Cardiac muscle cell (in vitro differentiated cells and primary cell): ENCODE data around the gene EPN2. TPM values are rescaled to one million over a fixed set of nuclear protein-coding genes. Genes with fewer than 3 reads are reported as not detected.

Experiments
- DNase-seq, 2 donors: peaks; one replicate each; pipeline versions ENCODE4 v3.0.0 to v3.0.0-alpha.2; 2010 to 2017; ENCODE audit warnings: low read depth in 1 of 2, low spot score in 1 of 2
- H3K27ac ChIP-seq: fragments of 200-600 bp; sonication (generic); 2 replicates; pipeline ENCODE4 v1.5.1; 2016
- H3K27me3 ChIP-seq: fragments of 200-600 bp; sonication (generic); 2 replicates; pipeline ENCODE4 v1.6.0; 2016; ENCODE audit warnings: control low read depth
- H3K36me3 ChIP-seq: fragments of 200-600 bp; sonication (generic); 2 replicates; pipeline ENCODE4 v1.5.1; 2016; ENCODE audit warnings: control low read depth
- H3K4me1 ChIP-seq: fragments of 200-600 bp; sonication (generic); 2 replicates; pipeline ENCODE4 v1.8.1; 2017; ENCODE audit warnings: low read depth, mild to moderate bottlenecking, mixed run types
- H3K4me3 ChIP-seq: fragments of 200-600 bp; sonication (generic); 2 replicates; pipeline ENCODE4 v1.5.1; 2016; ENCODE audit warnings: mild to moderate bottlenecking
- H3K9me3 ChIP-seq: fragments of 200-600 bp; sonication (generic); 2 replicates; pipeline ENCODE4 v1.5.1; 2017; ENCODE audit warnings: low read depth, mild to moderate bottlenecking, control low read depth
- CTCF ChIP-seq: IDR thresholded peaks from 2 replicates; pipeline ENCODE4 v1.5.1; 2012; ENCODE audit warnings: low read depth, mild to moderate bottlenecking, low read length
- polyA plus RNA-seq: library from polyadenylated mRNA; unstranded; fragments of >200 nt; fragmentation: Nextera tagmentation; extraction: Ambion mirVana; gene quantifications from 2 replicates; pipeline ENCODE4 v1.2.1, GENCODE V29; 2016
- total RNA-seq: library from RNA; depleted of rRNA; stranded (reverse); fragments of >200 nt; gene quantifications from 2 replicates; pipeline ENCODE4 v1.2.3, GENCODE V29; 2016

EPN2 gene
- total and polyA plus RNA-seq, 2 experiments from 2014 or later: 43.5 to 45.5 TPM

DNA sequence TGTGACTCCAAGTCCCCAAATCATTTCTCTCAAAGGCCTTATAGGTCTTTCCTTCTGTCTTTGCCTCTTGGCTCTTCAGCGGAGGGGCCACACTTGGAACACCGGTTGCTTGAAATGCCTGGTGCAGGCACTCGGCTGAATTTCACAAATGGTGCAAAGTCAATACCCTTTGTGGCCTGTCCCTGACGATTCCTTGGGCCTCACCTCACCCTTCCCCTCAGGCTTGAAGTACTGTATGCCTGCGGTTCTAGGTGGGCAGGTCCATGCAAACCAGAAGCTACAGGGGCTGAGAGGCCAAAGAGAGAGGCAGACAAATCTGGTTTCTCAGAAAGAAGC is 129.4 kb downstream of the EPN2 start:
- no peaks in the 10 kb centered on the region for H3K36me3 ChIP-seq
- H3K27me3 ChIP-seq: no peaks in the 10 kb centered on the region
- no peak overlapping the region for H3K4me3 ChIP-seq
- H3K9me3 ChIP-seq: no peaks in the 10 kb centered on the region
- no peak overlapping the region for H3K27ac ChIP-seq
- DNase-seq: no peak
- H3K4me1 ChIP-seq: peaks cover 9% of the 10 kb centered on the region
- TF ChIP-seq CTCF: no peak

DNA sequence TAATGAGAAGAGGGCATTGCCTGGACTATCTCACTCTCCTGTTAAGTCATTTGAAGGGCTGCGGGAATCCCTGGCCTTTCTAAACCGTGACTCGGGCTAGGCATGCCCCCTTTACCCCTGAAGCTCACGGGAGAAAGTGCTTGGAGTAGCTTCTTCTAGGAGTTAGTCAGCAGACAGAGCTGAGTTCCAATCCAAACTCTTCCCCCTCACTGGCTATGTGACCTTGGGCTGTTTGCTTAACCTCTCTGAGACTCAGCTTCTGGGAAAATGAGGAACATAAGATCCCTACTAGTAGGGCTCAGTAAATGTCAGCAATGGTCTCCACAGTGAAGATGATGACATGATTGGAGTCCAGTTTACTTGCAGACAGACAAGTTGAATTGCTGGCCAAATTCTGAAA is 131.1 kb downstream of the EPN2 start:
- H3K4me3 ChIP-seq: no peak overlapping the region
- H3K27me3 ChIP-seq: no peaks in the 10 kb centered on the region
- peaks cover 9% of the 10 kb centered on the region for H3K4me1 ChIP-seq
- no peak overlapping the region for H3K27ac ChIP-seq
- no peak for TF ChIP-seq CTCF
- no peaks in the 10 kb centered on the region for H3K9me3 ChIP-seq
- no peak for DNase-seq
- no peaks in the 10 kb centered on the region for H3K36me3 ChIP-seq

- peaks cover 9% of the 10 kb centered on the region for H3K4me1 ChIP-seq
- DNase-seq: no peak
- no peak overlapping the region for H3K27ac ChIP-seq
- no peaks in the 10 kb centered on the region for H3K36me3 ChIP-seq
- no peaks in the 10 kb centered on the region for H3K27me3 ChIP-seq
- no peak overlapping the region for H3K4me3 ChIP-seq
- no peaks in the 10 kb centered on the region for H3K9me3 ChIP-seq
- TF ChIP-seq CTCF: no peak
These were observed 132.1 kb downstream of the EPN2 start for GRCh38 chr17:19369107-19369778.

GRCh38 chr17:19369846-19370492 is 132.8 kb downstream of the EPN2 start:
- Histone ChIP-seq H3K27me3 (no peaks in the 10 kb centered on the region), H3K4me3 (no peak overlapping the region), H3K9me3 (no peaks in the 10 kb centered on the region), H3K36me3 (no peaks in the 10 kb centered on the region), H3K4me1 (peaks cover 6% of the 10 kb centered on the region), H3K27ac (no peak overlapping the region)
- no peak for DNase-seq
- TF ChIP-seq CTCF: no peak

- Histone ChIP-seq H3K9me3 (no peaks in the 10 kb centered on the region), H3K4me3 (no peak overlapping the region), H3K27ac (no peak overlapping the region), H3K36me3 (no peaks in the 10 kb centered on the region), H3K4me1 (peaks cover under 1% of the 10 kb centered on the region), H3K27me3 (no peaks in the 10 kb centered on the region)
- TF ChIP-seq CTCF: no peak
- peak in 1 of 2 donors; percentile 22 for DNase-seq
These were observed 133.4 kb downstream of the EPN2 start for GRCh38 chr17:19370493-19370960.
